Endometrial microvascular endothelial cells (primary cell): ENCODE results near the gene PHF21A. TPM values are rescaled to one million over a fixed set of nuclear protein-coding genes. Genes with fewer than 3 reads are reported as not detected.

Source experiments
- in situ Hi-C: cut with HindIII; loops from 2 replicates; pipeline ENCODE4 v1.10.0; 2017; ENCODE audit warnings: low sequenced_read_pairs, low pct_unique_long_range_greater_than_20kb; ENCODE audit errors: inconsistent ontology term
- total RNA-seq: library from RNA; depleted of rRNA; stranded (reverse); fragments of >200 nt; gene quantifications from one replicate; pipeline ENCODE4 v1.2.3, GENCODE V29; 2015; ENCODE audit errors: inconsistent ontology term

Gene PHF21A
- total RNA-seq, 1 donor from 2014 or later: 13.5 TPM

DNA sequence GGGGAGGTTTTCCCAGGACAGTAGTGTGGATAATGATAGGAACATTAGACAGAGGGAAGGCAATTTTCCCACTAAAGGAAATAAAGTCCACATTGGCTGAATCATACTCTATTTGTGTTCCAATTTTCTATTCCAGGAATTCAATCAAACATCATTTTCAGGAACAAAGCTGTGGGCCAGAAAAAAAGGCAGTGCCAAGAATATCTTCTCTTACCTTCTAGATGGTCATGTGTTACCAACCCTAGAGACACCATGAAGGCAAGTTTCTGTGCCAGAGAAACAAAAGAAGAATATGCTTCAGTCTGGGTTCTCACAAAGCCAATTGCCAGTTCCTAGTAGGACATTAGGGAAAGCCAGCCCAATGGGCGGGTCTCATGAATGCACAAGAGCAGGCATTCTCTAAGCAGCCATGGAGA is 171.3 kb downstream of the PHF21A start:
- in situ Hi-C loops: no loop called here

DNA sequence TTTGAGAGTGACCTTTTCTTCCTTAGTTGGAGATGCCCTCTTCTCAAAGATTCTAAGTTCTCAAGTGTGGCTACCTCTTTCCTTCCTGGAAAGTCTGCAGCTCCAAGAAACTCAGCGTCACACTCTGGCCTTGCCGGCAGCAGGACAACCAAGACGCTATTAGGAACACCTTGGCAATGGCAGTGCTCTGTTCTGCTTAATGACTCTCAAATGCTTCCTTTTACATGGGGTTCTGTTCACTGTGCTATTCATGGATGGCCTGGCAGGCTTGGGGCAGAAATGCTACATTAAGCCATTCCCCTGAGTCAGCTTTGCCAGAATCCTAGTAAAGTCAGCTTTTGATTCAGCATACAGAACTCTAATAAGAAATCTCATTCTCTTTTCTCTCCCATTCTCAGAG is 172.9 kb downstream of the PHF21A start:
- in situ Hi-C loops: no loop called here

DNA sequence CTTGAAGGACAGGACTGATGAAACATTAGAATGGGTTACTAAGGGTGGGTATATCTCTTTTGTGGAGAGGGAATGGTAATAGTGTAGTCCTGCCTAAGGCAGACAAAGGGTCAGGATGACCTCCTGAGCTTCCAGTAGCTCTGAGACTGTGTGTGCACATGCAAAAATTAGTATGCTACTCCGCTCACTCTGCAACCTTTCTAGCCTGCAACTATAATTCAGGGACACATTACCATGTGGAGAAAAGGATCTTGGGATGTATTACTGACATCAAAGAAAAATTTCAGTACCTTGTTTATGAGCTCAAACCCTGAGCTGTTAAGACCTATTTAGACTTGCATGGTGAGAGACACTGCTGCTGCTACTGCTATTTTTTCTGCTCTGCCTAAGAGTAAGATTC is 173.4 kb downstream of the PHF21A start:
- in situ Hi-C loops: no loop called here

DNA sequence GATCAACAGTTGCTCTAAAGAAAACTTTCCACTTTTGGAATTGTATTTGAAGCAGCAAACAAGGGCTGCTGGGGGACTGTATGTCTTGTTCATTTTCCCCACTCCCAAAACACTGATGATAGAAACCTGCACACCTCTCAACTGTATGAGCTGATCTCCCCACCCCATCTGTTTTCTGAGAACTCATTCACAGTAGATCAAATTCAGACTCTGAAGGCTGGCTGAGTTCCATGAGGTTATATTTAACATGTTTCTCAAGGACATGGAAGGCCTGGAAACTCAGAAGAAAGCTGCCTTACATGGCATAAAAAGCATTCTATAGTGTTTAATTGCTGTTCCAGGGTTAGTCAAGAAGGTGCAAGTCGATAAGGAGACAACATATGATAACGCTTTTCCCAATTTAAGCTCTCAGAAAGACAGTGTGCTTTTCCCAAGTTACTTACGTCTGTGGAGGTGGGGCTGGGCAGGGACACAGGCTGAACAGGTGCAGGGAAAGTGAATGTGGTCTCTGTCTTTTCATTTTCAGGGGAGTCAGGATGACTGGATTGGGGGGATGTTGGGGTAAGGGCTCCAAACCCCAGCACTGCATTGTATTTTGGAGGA is 175.8 kb downstream of the PHF21A start:
- in situ Hi-C loops: no loop called here

DNA sequence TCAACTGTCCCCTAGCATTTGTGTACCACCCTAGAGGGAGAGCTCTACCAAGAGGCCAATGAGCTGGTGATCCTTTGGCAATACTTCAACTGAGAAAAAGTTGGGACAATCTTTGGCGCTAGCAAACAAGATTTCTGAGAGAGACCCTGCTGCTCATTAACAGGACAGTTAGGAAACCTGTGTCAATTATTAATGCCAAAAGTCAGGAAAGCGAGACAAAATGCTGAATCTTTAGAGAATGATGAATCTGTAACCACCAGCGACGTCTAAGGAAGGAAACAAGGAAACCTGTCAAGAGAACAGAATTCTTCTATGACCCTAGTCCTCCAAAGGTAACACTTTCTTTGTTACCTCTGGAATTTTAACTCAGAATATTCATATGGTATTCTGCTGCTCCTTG is 178.9 kb downstream of the PHF21A start:
- in situ Hi-C loops: no loop called here

DNA sequence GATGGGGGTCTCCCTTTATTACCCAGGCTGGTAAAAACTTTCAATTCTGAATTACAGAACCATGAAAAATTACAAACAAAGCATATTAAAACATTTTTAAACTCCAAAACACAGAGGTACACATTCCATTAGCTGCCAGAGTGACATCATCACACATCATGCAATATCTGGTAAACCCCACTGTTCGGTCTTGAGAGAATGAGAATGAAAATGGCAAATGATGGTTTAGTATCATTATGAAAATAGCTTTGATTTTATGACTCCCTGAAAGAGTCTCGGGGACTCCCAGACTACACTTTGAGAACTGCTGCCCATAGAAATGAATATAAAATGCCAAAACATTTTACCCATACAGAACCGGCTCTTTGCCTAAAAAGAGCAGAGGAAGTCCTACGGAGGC is 180.0 kb downstream of the PHF21A start:
- in situ Hi-C loops: no loop called here

DNA sequence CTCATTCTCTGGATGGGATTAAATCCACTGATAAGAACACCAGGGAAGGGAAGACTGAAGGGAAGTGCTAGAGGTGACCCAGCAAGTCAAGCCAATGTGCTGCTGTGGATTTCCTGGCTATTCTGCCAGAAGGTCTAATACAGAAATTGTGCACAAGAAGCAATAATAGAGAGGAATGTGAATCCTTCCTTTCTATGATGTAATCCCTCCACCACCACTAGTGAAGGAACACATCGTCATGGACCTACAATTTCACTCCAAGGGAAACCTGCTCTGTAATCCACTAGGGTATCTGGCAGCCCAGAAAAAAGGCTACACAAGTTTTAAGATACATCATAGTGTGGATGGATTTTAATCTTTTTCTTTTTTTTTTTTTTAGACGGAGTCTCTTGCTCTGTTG is 181.4 kb downstream of the PHF21A start:
- in situ Hi-C loops: no loop called here

DNA sequence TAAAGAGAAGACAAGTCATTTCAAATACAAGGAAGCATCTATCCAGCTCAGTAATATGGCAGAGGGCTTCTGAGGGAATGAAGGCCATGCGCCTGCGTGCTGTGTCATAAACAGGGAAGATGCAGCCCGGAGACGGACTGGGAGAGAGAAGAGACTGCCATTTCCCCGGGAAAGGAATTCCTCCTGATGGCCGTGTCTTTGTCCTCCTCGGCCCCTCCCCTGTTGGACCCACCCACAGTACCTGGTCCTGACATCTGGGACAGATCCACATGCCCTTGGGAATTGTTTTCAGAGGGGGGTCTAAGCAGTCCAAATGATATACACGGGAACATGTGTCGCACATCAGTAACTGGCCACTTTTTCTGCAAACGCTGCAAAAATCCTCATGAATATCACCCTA is 183.3 kb downstream of the PHF21A start:
- in situ Hi-C loops: no loop called here

DNA sequence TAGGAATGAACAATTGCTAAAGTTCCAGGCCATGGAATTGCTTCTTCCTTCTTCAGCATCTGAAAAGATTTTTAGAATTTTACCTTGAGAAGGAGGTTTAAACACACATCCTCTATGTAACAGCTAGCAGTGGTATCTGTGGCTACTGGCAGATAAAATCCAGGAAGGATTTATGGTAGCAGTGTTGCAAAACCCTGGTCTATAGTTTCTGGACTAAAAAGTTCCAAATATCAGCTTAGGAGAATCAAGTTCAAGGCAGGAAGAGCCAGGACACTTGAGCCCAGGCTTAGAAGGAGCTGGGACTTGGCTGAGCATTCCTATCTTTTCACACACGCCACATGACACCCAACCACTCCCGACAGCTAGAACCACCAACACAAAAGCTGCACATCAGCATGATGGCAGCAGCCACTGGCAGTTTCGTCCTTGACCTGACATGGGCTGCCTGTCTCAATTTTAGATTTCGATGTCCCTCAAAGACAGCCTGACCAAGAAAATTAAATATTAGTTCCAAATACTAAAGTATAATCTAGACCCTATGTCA is 184.7 kb downstream of the PHF21A start:
- in situ Hi-C loops: no loop called here

DNA sequence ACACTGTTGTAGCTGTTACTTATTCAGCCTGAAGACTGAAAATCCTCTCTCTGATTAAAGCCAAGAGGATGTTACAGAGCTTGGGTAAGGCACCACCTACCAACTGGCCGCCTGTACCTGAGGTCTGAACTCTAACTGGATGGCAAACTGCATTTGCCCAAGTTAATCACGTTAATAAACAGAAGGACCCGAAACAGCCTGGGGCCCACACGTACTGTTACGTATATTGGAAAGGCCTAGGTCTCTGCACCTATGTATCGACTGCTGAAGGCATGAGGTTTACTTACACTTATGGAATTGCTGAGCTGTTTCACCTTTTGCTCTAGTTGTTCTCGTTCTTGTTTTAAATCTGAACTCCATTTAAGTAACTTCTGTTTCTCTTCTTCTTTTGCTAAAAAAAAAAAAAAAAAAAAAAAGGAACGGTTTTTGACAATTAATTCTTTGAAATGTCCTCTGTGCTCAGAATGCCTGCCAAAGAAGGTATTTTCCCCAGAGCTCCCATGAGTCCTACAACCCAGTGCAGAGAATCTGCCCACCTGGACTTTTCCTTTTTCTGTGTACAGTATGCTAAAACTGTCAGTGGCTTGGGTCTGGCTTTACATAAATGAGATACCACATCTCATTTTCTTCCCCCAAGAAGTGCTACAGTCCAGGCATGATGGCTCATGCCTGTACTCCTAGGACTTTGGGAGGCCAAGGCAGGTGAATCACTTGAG is 185.7 kb downstream of the PHF21A start:
- in situ Hi-C loops: no loop called here

DNA sequence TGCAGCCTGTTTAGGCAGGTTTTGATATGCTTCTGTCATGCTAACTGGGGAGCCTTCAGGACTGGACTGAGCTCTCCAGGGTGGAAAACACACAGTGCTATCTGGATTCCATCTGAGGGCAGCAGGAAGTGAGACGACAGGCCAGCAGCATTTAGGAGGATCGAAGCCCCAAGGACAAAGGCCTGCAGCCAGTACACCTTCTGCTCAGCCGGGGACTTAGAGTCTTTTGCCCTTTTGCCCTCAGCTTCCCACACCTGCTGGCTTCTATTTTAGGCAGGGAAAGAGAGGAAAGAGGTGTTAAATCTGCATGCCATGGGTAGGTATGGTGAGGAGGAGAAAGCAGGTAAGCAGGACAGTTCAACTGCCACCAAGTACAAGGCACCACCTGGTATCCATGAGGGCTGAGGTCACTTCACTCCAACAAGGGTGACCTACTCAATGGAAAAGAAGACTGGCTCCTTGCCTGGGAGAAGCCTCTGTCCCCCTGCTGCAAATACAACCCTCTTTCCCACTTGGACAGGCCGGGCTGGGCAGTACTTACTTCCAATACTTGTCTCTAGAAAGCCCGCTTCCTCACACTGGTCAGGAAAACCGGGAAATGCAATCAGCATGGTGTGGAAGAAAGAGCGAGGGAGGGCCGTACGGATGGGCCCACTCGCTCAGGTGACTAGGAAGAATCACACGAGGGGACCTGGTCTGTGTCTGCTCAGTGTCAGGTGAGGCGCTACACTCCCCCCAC is 186.5 kb downstream of the PHF21A start:
- in situ Hi-C loops: no loop called here

DNA sequence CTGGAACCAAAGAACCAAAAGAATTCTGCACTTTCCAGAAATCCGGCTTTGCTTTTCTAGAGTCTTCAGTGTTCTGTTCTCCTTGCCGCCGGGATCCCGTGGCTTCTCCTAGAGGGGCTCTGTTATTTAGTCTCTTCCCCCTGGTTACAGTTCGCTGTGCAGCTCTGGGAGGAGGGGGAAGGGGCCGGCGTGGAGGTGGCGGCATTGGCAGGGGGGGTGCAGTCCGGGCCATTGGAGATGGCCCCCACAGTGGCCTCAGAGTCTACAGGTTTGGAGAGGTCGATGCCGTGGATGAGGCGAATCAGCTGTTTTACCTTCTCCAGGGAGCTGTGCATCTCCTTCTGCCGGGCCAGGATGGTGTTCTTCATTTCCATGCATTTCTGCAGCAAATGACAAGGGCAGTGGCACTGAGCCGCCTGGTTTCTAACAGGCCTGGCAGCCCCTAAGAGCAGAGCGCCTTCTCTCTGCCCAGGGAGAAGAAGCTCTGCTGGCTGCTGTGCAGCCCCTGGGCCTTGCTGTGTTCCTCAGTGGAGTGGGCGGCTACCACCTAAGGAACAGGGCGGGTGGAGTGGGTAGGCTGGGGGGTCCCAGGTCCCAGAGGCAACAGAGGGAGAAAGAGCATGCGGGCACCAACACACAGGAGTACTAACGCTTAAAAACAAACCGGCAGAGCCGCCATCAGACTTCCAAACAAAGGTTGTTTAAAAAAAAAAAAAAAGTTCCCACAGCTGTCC is 187.2 kb downstream of the PHF21A start:
- in situ Hi-C loops: no loop called here

DNA sequence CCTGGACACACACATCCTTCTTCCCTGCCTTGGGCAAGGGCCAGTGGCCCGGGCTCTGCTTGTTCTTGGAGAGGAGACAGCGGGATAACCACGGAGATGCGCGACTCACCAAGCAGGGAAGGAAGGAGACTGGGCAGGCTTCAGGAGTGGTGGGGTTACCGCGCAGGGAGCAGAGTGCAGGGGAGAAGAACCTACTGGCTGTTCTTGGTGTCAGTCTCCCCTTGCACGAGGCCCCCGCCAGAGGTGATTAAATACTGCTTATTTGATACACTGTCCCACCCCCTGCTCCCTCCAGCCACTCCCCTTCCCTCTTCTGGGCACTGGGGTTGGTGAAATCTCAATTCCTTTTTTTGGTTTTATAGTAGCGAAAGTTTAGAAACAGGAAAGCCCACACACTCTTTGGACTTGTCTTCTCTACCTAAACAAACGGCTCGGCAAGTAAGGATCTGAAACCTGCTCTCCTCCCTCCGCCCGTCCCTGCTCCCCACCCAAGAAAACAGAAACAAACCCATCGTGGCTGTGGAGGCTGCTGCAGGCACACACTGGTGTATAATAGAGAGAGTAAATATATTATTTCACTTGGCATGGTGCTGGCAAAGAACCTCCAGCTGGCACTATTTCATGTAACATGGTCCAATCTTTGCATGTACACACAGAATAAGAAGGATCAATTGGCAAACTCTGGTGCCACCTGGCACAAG is 188.0 kb downstream of the PHF21A start:
- in situ Hi-C loops: no loop called here

DNA sequence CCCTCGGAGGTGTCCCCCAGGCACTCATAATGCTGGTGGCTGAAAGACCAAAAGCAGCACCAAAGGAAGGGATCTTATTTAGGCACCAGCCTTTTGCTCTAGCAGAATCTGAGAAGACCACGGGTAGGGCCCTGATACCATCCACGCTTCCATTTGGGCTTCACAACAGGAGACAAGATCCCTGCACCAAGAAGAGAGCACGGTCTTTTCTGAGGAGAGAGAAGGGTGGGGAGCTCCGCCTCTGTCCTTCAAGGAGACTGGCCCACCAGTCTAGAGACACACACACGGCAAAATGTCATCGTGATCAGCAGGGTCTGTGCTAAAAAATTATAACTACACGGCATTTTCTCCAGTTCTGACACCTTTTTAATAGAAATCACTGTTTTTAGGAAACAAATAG is 189.0 kb downstream of the PHF21A start:
- in situ Hi-C loops: no loop called here

DNA sequence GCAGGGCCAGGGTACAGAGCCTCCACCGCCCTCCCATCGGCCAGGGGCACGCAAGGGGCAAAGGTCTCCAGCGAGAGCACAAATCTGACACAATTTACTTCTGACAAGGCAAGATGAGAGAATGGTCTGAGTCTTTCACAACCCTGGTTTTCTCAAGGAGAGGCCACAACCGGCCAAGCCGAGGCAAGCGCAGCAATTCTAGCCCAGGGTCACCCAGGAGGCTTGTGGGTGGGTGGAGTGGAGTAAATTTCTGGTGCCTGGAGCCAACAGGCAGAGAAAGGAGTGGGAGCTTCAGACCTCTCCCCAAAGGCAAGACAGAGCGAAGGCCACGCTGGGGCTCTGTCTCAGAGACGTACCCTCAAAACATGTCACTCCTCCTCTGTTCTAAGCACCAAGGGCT is 189.5 kb downstream of the PHF21A start:
- in situ Hi-C loops: no loop called here

DNA sequence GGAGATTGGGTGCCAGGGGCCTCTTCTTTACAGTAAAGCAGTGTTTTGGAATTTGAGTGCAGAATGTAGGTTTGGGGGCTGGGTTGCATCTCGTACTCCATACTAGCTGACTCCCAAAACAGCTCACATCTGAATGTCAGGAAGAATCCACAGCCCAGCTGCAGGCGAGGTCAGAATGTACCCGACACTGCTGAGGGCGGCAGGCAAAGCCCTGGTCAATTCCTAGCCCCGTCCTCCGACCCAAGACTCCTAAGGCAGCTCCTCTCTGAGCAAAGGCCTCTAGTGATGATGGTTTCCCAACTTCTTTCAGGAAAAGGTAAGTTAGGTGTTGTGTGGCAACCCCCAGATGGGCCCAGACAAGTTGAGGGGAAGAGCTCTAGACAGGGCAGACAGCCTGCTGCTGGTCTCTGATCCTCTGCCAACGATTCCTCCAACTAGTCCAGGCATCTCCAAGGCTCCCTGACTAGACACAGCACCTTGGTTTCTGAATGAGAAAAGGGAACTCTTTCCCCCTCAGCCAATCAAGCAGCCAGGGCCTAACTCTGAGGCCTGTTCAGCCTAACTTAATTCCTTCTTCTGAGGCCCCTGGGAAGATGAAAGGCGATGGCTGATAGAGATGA is 190.2 kb downstream of the PHF21A start:
- in situ Hi-C loops: no loop called here

DNA sequence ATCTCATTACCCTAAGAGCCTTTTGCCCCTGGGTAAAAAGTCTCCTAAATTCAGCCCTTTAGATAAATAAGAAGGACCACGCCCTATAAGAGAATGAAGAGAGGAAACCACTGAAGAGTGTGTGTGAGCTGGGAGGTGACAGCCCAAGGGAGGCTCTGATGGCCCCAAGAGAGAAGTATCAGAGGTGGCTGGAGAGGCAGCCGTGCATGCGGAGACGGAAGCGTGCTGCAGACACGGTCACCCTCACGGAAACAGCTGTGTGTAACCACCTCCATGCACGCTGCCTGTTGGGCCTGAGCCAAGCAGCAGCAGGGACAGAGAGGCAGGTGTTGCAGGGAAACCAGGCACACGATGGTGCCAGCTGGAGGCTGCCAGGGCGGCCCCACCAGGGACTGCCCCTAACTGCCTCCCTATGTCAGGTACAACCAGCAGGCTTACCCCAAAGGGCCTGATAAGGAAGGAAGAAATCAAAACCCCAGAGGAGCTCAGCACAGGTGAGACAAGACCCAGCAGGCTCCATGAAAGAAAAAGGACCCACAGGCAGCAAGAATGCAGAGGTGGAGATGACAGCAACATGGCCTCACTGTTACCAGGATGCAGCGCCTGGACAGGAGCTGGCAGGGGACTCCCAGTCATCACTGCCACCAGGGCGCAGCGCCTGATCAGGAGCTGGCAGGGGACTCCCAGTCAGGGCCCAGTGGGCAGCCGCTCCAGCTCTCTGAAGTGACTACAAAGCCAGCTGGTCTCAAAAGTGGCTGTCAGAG is 191.0 kb downstream of the PHF21A start:
- in situ Hi-C loops: no loop called here
